Stomach (tissue), 9 donors: ENCODE measurements around the gene NDUFA7. TPM values are rescaled to one million over a fixed set of nuclear protein-coding genes. Genes with fewer than 3 reads are reported as not detected.

Experiments used
- DNase-seq, 2 donors: peaks; one replicate each; pipeline versions ENCODE4 v3.0.0 to v3.0.0-alpha.2; 2013 to 2019
- H3K27ac ChIP-seq, 5 donors: fragments of 200-600 bp in 4 of 5; sonication (generic) in 4 of 5; one replicate each; pipeline ENCODE4 v1.5.1; 2013 to 2019; ENCODE audit warnings: mild to moderate bottlenecking in 1 of 5, moderate library complexity in 1 of 5
- H3K27me3 ChIP-seq, 3 donors: fragments of 200-600 bp; sonication (generic); one replicate each; pipeline ENCODE4 v1.5.1; 2017 to 2019; ENCODE audit warnings: mixed run types in 1 of 3
- H3K36me3 ChIP-seq, 4 donors: fragments of 200-600 bp; sonication (generic); 1 replicate in 3 of 4; 2 replicates in 1 of 4; pipeline ENCODE4 v1.5.1; 2016 to 2019
- H3K4me1 ChIP-seq, 4 donors: fragments of 200-600 bp; sonication (generic); one replicate each; pipeline ENCODE4 v1.5.1; 2016 to 2019
- H3K4me3 ChIP-seq, 4 donors: fragments of 200-600 bp; sonication (generic) in 3 of 4; one replicate each; pipeline ENCODE4 v1.5.1; 2016 to 2019; ENCODE audit warnings: mild to moderate bottlenecking in 1 of 4
- H3K9me3 ChIP-seq, 4 donors: fragments of 200-600 bp; sonication (generic); one replicate each; pipeline ENCODE4 v1.5.1; 2016 to 2019
- EP300 ChIP-seq: sonication (generic); formaldehyde crosslinking; IDR thresholded peaks from one replicate; pipeline ENCODE4 v1.6.1; 2017; ENCODE audit warnings: antibody characterized with exemption
- POLR2A ChIP-seq, 4 donors: fragments of 450-650 bp; IDR thresholded peaks; one replicate each; pipeline ENCODE4 v1.6.1; 2016; ENCODE audit warnings: antibody characterized with exemption in 4 of 4, control low read depth in 2 of 4, mild to moderate bottlenecking in 1 of 4, moderate library complexity in 1 of 4
- POLR2AphosphoS5 ChIP-seq, 3 donors: sonication (generic); formaldehyde crosslinking; IDR thresholded peaks; one replicate each; pipeline ENCODE4 v1.6.1; 2016; ENCODE audit warnings: antibody characterized with exemption in 3 of 3
- WGBS, 5 donors: extraction: QIAGEN DNeasy Blood & Tissue Kit in 3 of 5; methylation state at CpG; one replicate each; pipeline versions ENCODE4 v1.1.5 to v1.1.7; 2013 to 2018; 5-methylcytosine and 5-hydroxymethylcytosine counted together
- intact Hi-C: fragments of 100-400 bp; cut with DNase I; formaldehyde crosslinking; loops from one replicate; pipeline ENCODE4 v1.15.1; 2023; ENCODE audit warnings: low total_unique reads
- polyA plus RNA-seq, 3 donors: library from polyadenylated mRNA; stranded (reverse); fragments of 200-250 nt; gene quantifications; one replicate each; pipeline ENCODE4 v1.2.3, GENCODE V29; 2013
- total RNA-seq, 5 donors: library from RNA; depleted of rRNA; stranded (reverse); fragments of >200 nt; gene quantifications; one replicate each; pipeline versions ENCODE4 v1.1.0 to v1.2.3, GENCODE V29; 2014 to 2016
- TF ChIP-seq, protein P1 (sequence below), 7 experiments: fragments of 450-650 bp in 4 of 7; fragments of 200-600 bp in 3 of 7; sonication (generic) in 3 of 7; IDR thresholded peaks; one replicate each; pipeline ENCODE4 v1.5.1; 2016 to 2019; ENCODE audit warnings: antibody characterized with exemption in 7 of 7, control low read depth in 2 of 7, mild to moderate bottlenecking in 1 of 7
- donor health status: healthy with polysubstance abuse.
- donor health status: Bipolar disorder and iron deficiency.
- donor health status: healthy.

NDUFA7 gene
- total and polyA plus RNA-seq, 8 donors, result 3.6 to 171 (median 12.7) TPM

DNA sequence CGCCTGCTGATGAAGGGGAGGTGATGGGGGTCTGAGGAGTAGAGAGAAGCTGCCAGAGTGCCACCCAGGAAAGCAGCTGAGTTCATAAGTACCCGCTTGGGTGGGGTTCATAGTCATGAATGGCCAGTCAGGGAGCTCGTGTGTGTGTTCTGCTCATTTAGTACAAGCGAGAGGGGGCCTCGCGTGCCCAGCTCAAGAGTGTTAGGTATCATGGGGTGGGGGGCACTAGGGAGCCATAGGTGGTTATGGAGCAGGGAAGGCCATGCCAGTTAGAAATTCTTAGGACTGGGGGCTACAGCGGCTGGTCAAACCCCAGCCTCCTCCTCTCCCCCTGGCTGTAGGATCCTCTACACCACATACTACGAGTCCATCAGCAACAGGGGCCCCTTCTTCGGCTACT, 59.8 kb downstream of the NDUFA7 start:
- peaks cover 15 to 60% (median 41%) of the 10 kb centered on the region in 4 donors for H3K36me3 ChIP-seq
- DNase-seq, result no peak
- H3K9me3 ChIP-seq, result no peaks in the 10 kb centered on the region
- H3K4me3 ChIP-seq, result no peak overlapping the region
- WGBS, 5 donors, result 89 to 95% (median 91%) methylated on average over 9 of the region's 9 CpGs
- H3K27ac ChIP-seq, result no peak overlapping the region
- H3K4me1 ChIP-seq, result peaks cover 0 to 7% (median 0%) of the 10 kb centered on the region in 4 donors
- intact Hi-C loops, result loop anchor here (5.0 kb wide), 1 partner anchor 56 kb away; no protein-coding TSS in a partner anchor
- H3K27me3 ChIP-seq, result no peaks in the 10 kb centered on the region
- TF ChIP-seq POLR2AphosphoS5 (IDR thresholded peaks at IDR 0.05) (no peak), POLR2A (IDR thresholded peaks at IDR 0.05) (no peak), EP300 (no peak)
- TF ChIP-seq, protein P1, sequence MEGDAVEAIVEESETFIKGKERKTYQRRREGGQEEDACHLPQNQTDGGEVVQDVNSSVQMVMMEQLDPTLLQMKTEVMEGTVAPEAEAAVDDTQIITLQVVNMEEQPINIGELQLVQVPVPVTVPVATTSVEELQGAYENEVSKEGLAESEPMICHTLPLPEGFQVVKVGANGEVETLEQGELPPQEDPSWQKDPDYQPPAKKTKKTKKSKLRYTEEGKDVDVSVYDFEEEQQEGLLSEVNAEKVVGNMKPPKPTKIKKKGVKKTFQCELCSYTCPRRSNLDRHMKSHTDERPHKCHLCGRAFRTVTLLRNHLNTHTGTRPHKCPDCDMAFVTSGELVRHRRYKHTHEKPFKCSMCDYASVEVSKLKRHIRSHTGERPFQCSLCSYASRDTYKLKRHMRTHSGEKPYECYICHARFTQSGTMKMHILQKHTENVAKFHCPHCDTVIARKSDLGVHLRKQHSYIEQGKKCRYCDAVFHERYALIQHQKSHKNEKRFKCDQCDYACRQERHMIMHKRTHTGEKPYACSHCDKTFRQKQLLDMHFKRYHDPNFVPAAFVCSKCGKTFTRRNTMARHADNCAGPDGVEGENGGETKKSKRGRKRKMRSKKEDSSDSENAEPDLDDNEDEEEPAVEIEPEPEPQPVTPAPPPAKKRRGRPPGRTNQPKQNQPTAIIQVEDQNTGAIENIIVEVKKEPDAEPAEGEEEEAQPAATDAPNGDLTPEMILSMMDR (IDR thresholded peaks at IDR 0.05), result no peak

Other genes starting within 250 kb of the NDUFA7 start
- under 1 TPM in 1 of 5 donors, not detected in 4; 0.55 TPM for gene FBN3, start 171.8 kb downstream of the NDUFA7 start, total RNA-seq
- under 1 TPM in 1 of 3 donors, not detected in 2; 0.08 TPM for gene FBN3, start 171.8 kb downstream of the NDUFA7 start, polyA plus RNA-seq
- 100 to 1,000 TPM in 1 of 5 donors, 10 to 100 TPM in 3, 1 to 10 TPM in 1; 1.7 to 124 (median 39.0) TPM for gene CERS4, start 112.0 kb downstream of the NDUFA7 start, total RNA-seq
- gene CERS4, start 112.0 kb downstream of the NDUFA7 start, polyA plus RNA-seq, result 10 to 100 TPM; 23.1 to 44.9 (median 30.4) TPM
- 100 to 1,000 TPM in 1 of 5 donors, 10 to 100 TPM in 4; 13.0 to 108 (median 19.1) TPM for gene CD320, start 13.0 kb downstream of the NDUFA7 start, total RNA-seq
- gene CD320, start 13.0 kb downstream of the NDUFA7 start, polyA plus RNA-seq, result 10 to 100 TPM; 24.7 to 32.1 (median 27.0) TPM
- gene RPS28, start 121 bp upstream of the NDUFA7 start, total RNA-seq, result 1,000 to 10,000 TPM in 2 of 5 donors, 100 to 1,000 TPM in 3; 335 to 2,088 (median 520) TPM
- gene RPS28, start 121 bp upstream of the NDUFA7 start, polyA plus RNA-seq, result 1,000 to 10,000 TPM in 1 of 3 donors, 100 to 1,000 TPM in 2; 778 to 1,474 (median 861) TPM
- gene KANK3, start 21.9 kb upstream of the NDUFA7 start, total RNA-seq, result 10 to 100 TPM in 2 of 5 donors, 1 to 10 TPM in 2, not detected in 1; 4.4 to 72.4 (median 8.8) TPM
- 10 to 100 TPM in 1 of 3 donors, 1 to 10 TPM in 2; 4.8 to 10.7 (median 7.1) TPM for gene KANK3, start 21.9 kb upstream of the NDUFA7 start, polyA plus RNA-seq
- 100 to 1,000 TPM in 1 of 5 donors, 10 to 100 TPM in 2, 1 to 10 TPM in 2; 4.8 to 276 (median 19.8) TPM for gene ANGPTL4, start 42.8 kb upstream of the NDUFA7 start, total RNA-seq
- gene ANGPTL4, start 42.8 kb upstream of the NDUFA7 start, polyA plus RNA-seq, result 10 to 100 TPM in 2 of 3 donors, 1 to 10 TPM in 1; 4.1 to 62.9 (median 22.9) TPM
- 100 to 1,000 TPM in 2 of 5 donors, 10 to 100 TPM in 3; 47.7 to 108 (median 79.9) TPM for gene RAB11B, start 69.0 kb upstream of the NDUFA7 start, total RNA-seq
- gene RAB11B, start 69.0 kb upstream of the NDUFA7 start, polyA plus RNA-seq, result 100 to 1,000 TPM in 1 of 3 donors, 10 to 100 TPM in 2; 57.5 to 116 (median 78.8) TPM
- gene MARCHF2, start 91.9 kb upstream of the NDUFA7 start, total RNA-seq, result 10 to 100 TPM; 24.3 to 98.2 (median 33.4) TPM
- gene MARCHF2, start 91.9 kb upstream of the NDUFA7 start, polyA plus RNA-seq, result 10 to 100 TPM; 23.5 to 43.4 (median 38.2) TPM
- gene HNRNPM, start 123.6 kb upstream of the NDUFA7 start, total RNA-seq, result 100 to 1,000 TPM in 3 of 5 donors, 10 to 100 TPM in 2; 54.3 to 664 (median 107) TPM
- gene HNRNPM, start 123.6 kb upstream of the NDUFA7 start, polyA plus RNA-seq, result 100 to 1,000 TPM in 1 of 3 donors, 10 to 100 TPM in 2; 87.3 to 110 (median 90.0) TPM
- 1 to 10 TPM in 1 of 5 donors, under 1 TPM in 1, not detected in 3; 0.37 to 1.2 TPM for gene PRAM1, start 181.3 kb upstream of the NDUFA7 start, total RNA-seq
- gene PRAM1, start 181.3 kb upstream of the NDUFA7 start, polyA plus RNA-seq, result 1 to 10 TPM in 1 of 3 donors, under 1 TPM in 1, not detected in 1; 0.81 to 1.4 TPM
- 10 to 100 TPM in 3 of 5 donors, 1 to 10 TPM in 2; 1.8 to 28.4 (median 16.5) TPM for gene ZNF414, start 192.8 kb upstream of the NDUFA7 start, total RNA-seq
- 10 to 100 TPM; 19.9 to 32.7 (median 26.9) TPM for gene ZNF414, start 192.8 kb upstream of the NDUFA7 start, polyA plus RNA-seq